Fibroblast of lung (primary cell): ENCODE results near the gene ABCG4. TPM values are rescaled to one million over a fixed set of nuclear protein-coding genes. Genes with fewer than 3 reads are reported as not detected.
A peak's percentile ranks its signal among the peaks of the same experiment; 100 is the strongest.

ENCODE experiments used
- DNase-seq, 2 donors: peaks; one replicate each; pipeline versions ENCODE4 v3.0.0 to v3.0.0-alpha.2; 2010; ENCODE audit warnings: low read depth in 2 of 2
- H2AFZ ChIP-seq: 2 replicates; pipeline ENCODE4 v1.5.1; 2012; ENCODE audit warnings: low read length, control low read depth, inconsistent platforms
- H3K27ac ChIP-seq: 2 replicates; pipeline ENCODE4 v1.5.1; 2011; ENCODE audit warnings: low read length, control low read depth; ENCODE audit not compliant: insufficient read depth
- H3K27me3 ChIP-seq: 2 replicates; pipeline ENCODE4 v1.5.1; 2011; ENCODE audit warnings: mild to moderate bottlenecking, low read length; ENCODE audit not compliant: control insufficient read depth, insufficient read depth
- H3K36me3 ChIP-seq: 2 replicates; pipeline ENCODE4 v1.5.1; 2011; ENCODE audit warnings: low read length; ENCODE audit not compliant: control insufficient read depth, insufficient read depth
- H3K4me1 ChIP-seq: 2 replicates; pipeline ENCODE4 v1.5.1; 2011; ENCODE audit warnings: low read length; ENCODE audit not compliant: control insufficient read depth, insufficient read depth; ENCODE audit errors: extremely low read depth
- H3K4me2 ChIP-seq: 2 replicates; pipeline ENCODE4 v1.5.1; 2011; ENCODE audit warnings: low read length, control low read depth; ENCODE audit not compliant: insufficient read depth; ENCODE audit errors: extremely low read depth
- H3K4me3 ChIP-seq, 4 experiments: fragments of 200-600 bp in 1 of 4; sonication (generic) in 1 of 4; replicated peaks in 1 of 4; 2 replicates each; pipeline ENCODE4 v1.5.1; 2011 to 2016; ENCODE audit warnings: low read length in 4 of 4, low read depth in 3 of 4, mild to moderate bottlenecking in 3 of 4, control low read depth in 2 of 4, inconsistent platforms in 1 of 4, mixed read lengths in 1 of 4; ENCODE audit not compliant: insufficient read depth in 1 of 4; ENCODE audit errors: control extremely low read depth in 1 of 4
- H3K79me2 ChIP-seq: 2 replicates; pipeline ENCODE4 v1.5.1; 2012; ENCODE audit warnings: mild to moderate bottlenecking, low read length, inconsistent platforms; ENCODE audit not compliant: control insufficient read depth, insufficient read depth
- H3K9ac ChIP-seq: 2 replicates; pipeline ENCODE4 v1.5.1; 2011; ENCODE audit warnings: mild to moderate bottlenecking, low read length, control low read depth; ENCODE audit not compliant: insufficient read depth
- H3K9me3 ChIP-seq: 2 replicates; pipeline ENCODE4 v1.5.1; 2012; ENCODE audit warnings: low read depth, low read length; ENCODE audit not compliant: control insufficient read depth, insufficient read depth
- H4K20me1 ChIP-seq: 2 replicates; pipeline ENCODE4 v1.5.1; 2011; ENCODE audit warnings: low read length; ENCODE audit not compliant: control insufficient read depth, insufficient read depth; ENCODE audit errors: extremely low read depth
- CTCF ChIP-seq, 2 donors: IDR thresholded peaks in 1 of 2; conservative IDR thresholded peaks in 1 of 2; 1 replicate in 1 of 2; 2 replicates in 1 of 2; pipeline ENCODE4 v1.5.1; 2011 to 2012; ENCODE audit warnings: low read length in 2 of 2, control low read depth in 1 of 2, inconsistent platforms in 1 of 2, low read depth in 1 of 2, mild to moderate bottlenecking in 1 of 2
- EZH2 ChIP-seq: IDR thresholded peaks from 2 replicates; pipeline ENCODE4 v1.5.1; 2012; ENCODE audit warnings: low read length, control low read depth, mild to moderate bottlenecking; ENCODE audit errors: missing control alignments
- polyA minus RNA-seq: library from RNA; depleted of rRNA, polyadenylated mRNA; stranded (reverse); fragments of >200 nt; gene quantifications from 2 replicates; pipeline ENCODE4 v1.2.3, GENCODE V29; 2011; ENCODE audit warnings: low replicate concordance
- polyA plus RNA-seq, 2 donors: library from polyadenylated mRNA; depleted of rRNA in 1 of 2; stranded (reverse) in 1 of 2; unstranded in 1 of 2; fragments of >200 nt; gene quantifications; 2 replicates each; pipeline ENCODE4 v1.2.1, GENCODE V29; 2011 to 2012; ENCODE audit warnings: missing spikeins in 1 of 2
- total RNA-seq: library from RNA; depleted of rRNA; stranded (reverse); fragments of >200 nt; gene quantifications from 2 replicates; pipeline ENCODE4 v1.2.1, GENCODE V29; 2014

Gene ABCG4
- total RNA-seq (under 0.01 and 0.17 TPM in 2 replicates), polyA plus RNA-seq (0.05 and 0.12 TPM in 2 replicates), polyA minus RNA-seq (0.63 and 0.93 TPM in 2 replicates)
- polyA plus RNA-seq (2012), result 0.23 and 0.30 TPM in 2 replicates

GRCh38 chr11:119149018-119149785, at the start of gene ABCG4:
Gene ABCG4, plus strand, starts transcription at chr11:119149052. Its CDS starts 914 bp downstream, at chr11:119149966.
- Histone ChIP-seq H2AFZ (peak within 1 kb of the TSS; percentile 67), H3K9ac (peak within 1 kb of the TSS; percentile 8), H3K4me3 (peak within 1 kb of the TSS; percentile 47 to 61 (median 54)), H3K27me3 (peaks cover 29% of the 10 kb centered on the region), H3K27ac (no peak within 1 kb of the TSS), H3K9me3 (no peaks in the 10 kb centered on the region), H3K36me3 (no peaks in the 10 kb centered on the region), H3K79me2 (no peaks in the 10 kb centered on the region), H3K4me1 (peaks cover 2% of the 10 kb centered on the region), H4K20me1 (no peaks in the 10 kb centered on the region), H3K4me2 (peak within 1 kb of the TSS; percentile 39)
- DNase-seq, result no peak
- no peak for TF ChIP-seq EZH2
- TF ChIP-seq CTCF (conservative IDR thresholded peaks at IDR 0.05 in 1 of 2, IDR thresholded peaks at IDR 0.05 in 1 of 2; ENCODE audit: low read depth in 1 of 2, low read length in 2 of 2), result no peak

- Histone ChIP-seq H3K4me3 (no peak overlapping the region), H2AFZ (no peak overlapping the region), H4K20me1 (no peaks in the 10 kb centered on the region), H3K9ac (no peak overlapping the region), H3K9me3 (no peaks in the 10 kb centered on the region), H3K4me2 (peak overlapping the region; percentile 44), H3K79me2 (peaks cover 24% of the 10 kb centered on the region), H3K36me3 (peaks cover 9% of the 10 kb centered on the region), H3K27ac (no peak overlapping the region), H3K27me3 (no peaks in the 10 kb centered on the region), H3K4me1 (peaks cover 10% of the 10 kb centered on the region)
- no peak for TF ChIP-seq CTCF (conservative IDR thresholded peaks at IDR 0.05 in 1 of 2, IDR thresholded peaks at IDR 0.05 in 1 of 2; ENCODE audit: low read depth in 1 of 2, low read length in 2 of 2)
- TF ChIP-seq EZH2, result no peak
- no peak for DNase-seq
These were observed 49.1 kb upstream of the ABCG4 start for GRCh38 chr11:119099711-119100110.

- H2AFZ ChIP-seq, result peak overlapping the region; percentile 21
- H3K9ac ChIP-seq, result peak overlapping the region; percentile 79
- no peaks in the 10 kb centered on the region for H3K9me3 ChIP-seq
- H3K79me2 ChIP-seq, result peaks cover 18% of the 10 kb centered on the region
- no peaks in the 10 kb centered on the region for H3K27me3 ChIP-seq
- H3K36me3 ChIP-seq, result peaks cover 9% of the 10 kb centered on the region
- peak overlapping the region; percentile 99 for H3K4me2 ChIP-seq
- H3K4me1 ChIP-seq, result peaks cover 10% of the 10 kb centered on the region
- peak overlapping the region; percentile 96 for H3K27ac ChIP-seq
- peak; percentile 46 to 60 for DNase-seq
- H3K4me3 ChIP-seq, result peak overlapping the region; percentile 71 to 90 (median 86)
- TF ChIP-seq EZH2 (no peak), CTCF (conservative IDR thresholded peaks at IDR 0.05 in 1 of 2, IDR thresholded peaks at IDR 0.05 in 1 of 2; ENCODE audit: low read depth in 1 of 2, low read length in 2 of 2) (peak; percentile 49 to 52)
- no peaks in the 10 kb centered on the region for H4K20me1 ChIP-seq
These were observed 48.4 kb upstream of the ABCG4 start for GRCh38 chr11:119100246-119100970.
